Measurements from ENCODE around the gene NBAS.
"Not testable (repeated sequence)": the region's sequence is repeated elsewhere in the genome, so short reads cannot be mapped to it uniquely, and the experiment has no call there.

NBAS gene

GRCh38 chr2:15557887-15558311, 3.2 kb downstream of the NBAS start:
- no peak for DNase-seq

GRCh38 chr2:15556311-15556930, 4.7 kb downstream of the NBAS start:
- DNase-seq = no peak

- DNase-seq = no peak
These were observed 5.4 kb downstream of the NBAS start for GRCh38 chr2:15555760-15556193.

GRCh38 chr2:15554525-15555218, 6.5 kb downstream of the NBAS start:
- DNase-seq = no peak

GRCh38 chr2:15553951-15554350, 7.2 kb downstream of the NBAS start:
- DNase-seq = no peak

- no peak for DNase-seq
These were observed 7.6 kb downstream of the NBAS start for GRCh38 chr2:15553519-15553918.

GRCh38 chr2:15548974-15549373, 12.2 kb downstream of the NBAS start:
- no peak for DNase-seq

- DNase-seq = no peak
These were observed 13.8 kb downstream of the NBAS start for GRCh38 chr2:15547115-15547876.

- no peak for DNase-seq
These were observed 14.6 kb downstream of the NBAS start for GRCh38 chr2:15546297-15547098.

- no peak for DNase-seq
These were observed 16.9 kb downstream of the NBAS start for GRCh38 chr2:15544227-15544626.

GRCh38 chr2:15543541-15543940, 17.6 kb downstream of the NBAS start:
- DNase-seq = no peak

GRCh38 chr2:15543053-15543452, 18.1 kb downstream of the NBAS start:
- DNase-seq = no peak

- not testable (repeated sequence) for DNase-seq
These were observed 18.9 kb downstream of the NBAS start for GRCh38 chr2:15542269-15542668.

GRCh38 chr2:15540523-15540922, 20.6 kb downstream of the NBAS start:
- DNase-seq = not testable (repeated sequence)

GRCh38 chr2:15539999-15540398, 21.1 kb downstream of the NBAS start:
- DNase-seq = no peak

- no peak for DNase-seq
These were observed 22.3 kb downstream of the NBAS start for GRCh38 chr2:15538792-15539191.

GRCh38 chr2:15533860-15534480, 27.2 kb downstream of the NBAS start:
- no peak for DNase-seq

- DNase-seq = no peak
These were observed 28.1 kb downstream of the NBAS start for GRCh38 chr2:15532996-15533395.

GRCh38 chr2:15531095-15531854, 29.9 kb downstream of the NBAS start:
- no peak for DNase-seq

GRCh38 chr2:15527074-15527739, 33.9 kb downstream of the NBAS start:
- no peak for DNase-seq

- DNase-seq = no peak
These were observed 39.4 kb downstream of the NBAS start for GRCh38 chr2:15521641-15522181.
